Epithelial cell of proximal tubule (primary cell): ENCODE measurements around the gene CNGA2. TPM values are rescaled to one million over a fixed set of nuclear protein-coding genes. Genes with fewer than 3 reads are reported as not detected.

Source experiments
- DNase-seq: peaks from one replicate; pipeline ENCODE4 v3.0.0-alpha.2; 2011; ENCODE audit warnings: low read depth
- H3K4me3 ChIP-seq: 2 replicates; pipeline ENCODE4 v1.5.1; 2011; ENCODE audit warnings: low read depth, mild to moderate bottlenecking, low read length
- total RNA-seq: library from RNA; depleted of rRNA; stranded (reverse); fragments of >200 nt; gene quantifications from 2 replicates; pipeline ENCODE4 v1.2.3, GENCODE V29; 2015
- TF ChIP-seq, protein P1 (sequence below): conservative IDR thresholded peaks from 2 replicates; pipeline ENCODE4 v1.5.1; 2012; ENCODE audit warnings: low read depth, mild to moderate bottlenecking, low read length

Gene CNGA2
- total RNA-seq, 1 donor from 2014 or later: not detected

DNA sequence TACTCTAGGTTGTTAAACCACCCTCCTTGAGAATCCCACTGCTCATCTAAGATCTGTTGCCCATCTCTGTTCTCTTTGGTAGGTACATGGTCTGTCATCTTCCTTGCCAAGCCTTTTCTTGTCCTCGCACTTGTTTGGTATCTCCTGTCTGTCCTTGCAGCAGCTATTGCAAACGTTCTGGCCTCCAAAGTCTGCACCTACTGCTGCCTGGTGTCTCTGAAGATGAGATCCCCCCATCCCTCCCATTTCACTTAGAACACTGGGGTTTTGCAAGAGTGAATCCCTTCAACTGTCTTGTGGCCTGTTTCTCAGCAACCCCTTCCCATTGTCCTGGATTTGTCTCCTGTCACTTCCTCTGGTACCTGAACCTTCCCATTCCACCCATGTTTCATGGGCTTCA lies 673 bp downstream of the CNGA2 start:
- TF ChIP-seq, protein P1, sequence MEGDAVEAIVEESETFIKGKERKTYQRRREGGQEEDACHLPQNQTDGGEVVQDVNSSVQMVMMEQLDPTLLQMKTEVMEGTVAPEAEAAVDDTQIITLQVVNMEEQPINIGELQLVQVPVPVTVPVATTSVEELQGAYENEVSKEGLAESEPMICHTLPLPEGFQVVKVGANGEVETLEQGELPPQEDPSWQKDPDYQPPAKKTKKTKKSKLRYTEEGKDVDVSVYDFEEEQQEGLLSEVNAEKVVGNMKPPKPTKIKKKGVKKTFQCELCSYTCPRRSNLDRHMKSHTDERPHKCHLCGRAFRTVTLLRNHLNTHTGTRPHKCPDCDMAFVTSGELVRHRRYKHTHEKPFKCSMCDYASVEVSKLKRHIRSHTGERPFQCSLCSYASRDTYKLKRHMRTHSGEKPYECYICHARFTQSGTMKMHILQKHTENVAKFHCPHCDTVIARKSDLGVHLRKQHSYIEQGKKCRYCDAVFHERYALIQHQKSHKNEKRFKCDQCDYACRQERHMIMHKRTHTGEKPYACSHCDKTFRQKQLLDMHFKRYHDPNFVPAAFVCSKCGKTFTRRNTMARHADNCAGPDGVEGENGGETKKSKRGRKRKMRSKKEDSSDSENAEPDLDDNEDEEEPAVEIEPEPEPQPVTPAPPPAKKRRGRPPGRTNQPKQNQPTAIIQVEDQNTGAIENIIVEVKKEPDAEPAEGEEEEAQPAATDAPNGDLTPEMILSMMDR: no peak
- DNase-seq: no peak
- no peak overlapping the region for H3K4me3 ChIP-seq

DNA sequence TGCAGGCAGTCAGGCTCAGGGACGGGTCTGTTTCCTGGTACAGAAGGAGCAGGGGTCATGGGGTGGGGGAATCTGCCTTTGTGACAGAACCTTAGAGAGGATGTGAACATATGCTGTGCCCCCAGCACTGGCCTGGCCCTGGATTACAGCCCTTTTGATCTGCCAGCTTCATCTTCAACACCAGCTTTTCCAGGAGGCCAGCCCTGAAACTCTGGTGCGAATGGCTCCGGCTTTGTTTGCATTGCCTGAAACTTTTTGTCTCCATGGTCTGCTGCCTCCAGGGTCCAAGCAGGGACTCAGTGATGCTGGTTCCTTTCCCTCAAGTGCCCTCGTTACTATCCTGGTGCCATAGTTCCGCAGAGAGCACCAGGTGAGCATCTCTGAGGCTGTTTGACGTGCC lies 2.1 kb downstream of the CNGA2 start:
- DNase-seq: no peak
- TF ChIP-seq, protein P1: no peak
- H3K4me3 ChIP-seq: no peak overlapping the region

DNA sequence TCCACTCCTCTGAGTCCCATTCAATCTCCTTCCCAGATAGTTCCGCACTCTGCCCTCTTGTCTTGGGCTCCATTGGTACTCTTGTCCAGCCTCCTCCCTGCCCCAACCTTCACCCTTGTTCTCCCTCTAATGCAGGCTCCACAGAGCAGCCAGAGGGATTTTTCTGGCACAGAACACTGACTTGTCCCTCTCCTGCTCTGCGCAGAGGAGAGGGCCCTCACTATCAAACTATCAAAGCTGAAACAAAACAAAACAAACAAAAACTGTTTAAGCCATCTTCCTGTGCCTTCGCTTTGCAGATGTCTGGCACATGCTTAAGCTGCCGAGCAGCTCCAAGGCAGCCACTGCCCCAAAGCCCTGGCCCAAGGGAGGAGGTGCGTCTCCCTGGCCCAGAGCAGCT lies 2.9 kb downstream of the CNGA2 start:
- H3K4me3 ChIP-seq: no peak overlapping the region
- TF ChIP-seq, protein P1: no peak
- DNase-seq: no peak

DNA sequence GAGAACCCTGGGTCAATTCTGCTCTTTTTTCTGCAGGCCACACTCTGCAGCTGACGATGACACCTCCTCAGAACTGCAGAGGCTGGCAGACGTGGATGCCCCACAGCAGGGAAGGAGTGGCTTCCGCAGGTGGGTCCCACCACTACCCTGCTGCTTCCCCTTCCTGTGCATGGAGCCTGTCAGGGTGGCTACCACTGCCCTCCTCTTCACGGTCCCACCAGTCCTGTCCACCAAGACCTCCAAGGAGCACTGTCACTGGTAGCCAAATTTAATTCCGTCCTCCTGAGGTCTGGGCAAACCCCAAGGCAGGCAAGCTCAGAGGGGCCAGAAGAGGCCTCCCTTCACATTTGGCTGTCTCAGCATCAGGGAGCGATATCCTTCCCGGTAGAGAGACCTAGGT lies 4.2 kb downstream of the CNGA2 start:
- TF ChIP-seq, protein P1: no peak
- H3K4me3 ChIP-seq: no peak overlapping the region
- no peak for DNase-seq

DNA sequence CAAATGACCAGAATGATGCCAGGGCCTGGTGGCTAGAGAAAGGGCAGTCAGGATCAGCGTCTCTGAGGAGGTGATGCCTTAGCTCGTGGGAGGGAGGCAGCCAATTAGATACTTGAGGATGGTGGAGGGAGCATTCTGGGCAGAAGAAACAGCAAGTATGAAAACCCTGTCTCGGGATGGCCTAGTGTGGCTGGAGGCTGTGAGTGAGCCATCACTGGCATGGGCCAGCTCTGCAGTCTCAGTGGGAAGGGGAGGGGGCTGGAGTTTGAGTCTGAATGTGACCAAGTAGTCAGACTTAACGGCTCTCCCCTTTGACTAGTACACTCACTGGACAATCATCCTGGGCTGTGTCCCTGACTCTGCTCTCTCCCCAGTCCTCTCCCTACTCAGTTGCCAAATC lies 7.1 kb downstream of the CNGA2 start:
- TF ChIP-seq, protein P1: no peak
- H3K4me3 ChIP-seq: no peak overlapping the region
- no peak for DNase-seq

DNA sequence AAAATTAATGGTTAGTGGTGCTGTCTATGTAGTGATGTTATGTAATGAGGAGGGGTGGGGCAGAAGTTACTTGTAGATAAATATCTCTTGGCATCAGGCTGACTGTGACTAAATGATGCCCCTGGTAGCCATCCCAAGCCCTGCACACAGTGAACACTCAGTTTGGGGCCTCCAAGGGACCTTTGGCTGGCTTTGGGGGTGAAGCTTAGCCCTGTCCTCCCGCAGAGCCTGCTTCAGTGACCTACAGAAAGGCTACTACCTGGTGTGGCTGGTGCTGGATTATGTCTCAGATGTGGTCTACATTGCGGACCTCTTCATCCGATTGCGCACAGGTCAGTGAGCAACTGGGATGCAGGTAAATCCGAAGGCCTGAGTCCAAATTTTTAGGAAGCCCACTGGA lies 7.8 kb downstream of the CNGA2 start:
- DNase-seq: no peak
- H3K4me3 ChIP-seq: no peak overlapping the region
- TF ChIP-seq, protein P1: no peak

DNA sequence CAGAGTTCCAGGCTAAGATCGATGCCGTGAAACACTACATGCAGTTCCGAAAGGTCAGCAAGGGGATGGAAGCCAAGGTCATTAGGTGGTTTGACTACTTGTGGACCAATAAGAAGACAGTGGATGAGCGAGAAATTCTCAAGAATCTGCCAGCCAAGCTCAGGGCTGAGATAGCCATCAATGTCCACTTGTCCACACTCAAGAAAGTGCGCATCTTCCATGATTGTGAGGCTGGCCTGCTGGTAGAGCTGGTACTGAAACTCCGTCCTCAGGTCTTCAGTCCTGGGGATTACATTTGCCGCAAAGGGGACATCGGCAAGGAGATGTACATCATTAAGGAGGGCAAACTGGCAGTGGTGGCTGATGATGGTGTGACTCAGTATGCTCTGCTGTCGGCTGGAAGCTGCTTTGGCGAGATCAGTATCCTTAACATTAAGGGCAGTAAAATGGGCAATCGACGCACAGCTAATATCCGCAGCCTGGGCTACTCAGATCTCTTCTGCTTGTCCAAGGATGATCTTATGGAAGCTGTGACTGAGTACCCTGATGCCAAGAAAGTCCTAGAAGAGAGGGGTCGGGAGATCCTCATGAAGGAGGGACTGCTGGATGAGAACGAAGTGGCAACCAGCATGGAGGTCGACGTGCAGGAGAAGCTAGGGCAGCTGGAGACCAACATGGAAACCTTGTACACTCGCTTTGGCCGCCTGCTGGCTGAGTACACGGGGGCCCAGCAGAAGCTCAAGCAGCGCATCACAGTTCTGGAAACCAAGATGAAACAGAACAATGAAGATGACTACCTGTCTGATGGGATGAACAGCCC lies 9.3 kb downstream of the CNGA2 start:
- TF ChIP-seq, protein P1: no peak
- H3K4me3 ChIP-seq: no peak overlapping the region
- no peak for DNase-seq
